ENCODE results near the gene TRMT1L. TPM values are rescaled to one million over a fixed set of nuclear protein-coding genes. Genes with fewer than 3 reads are reported as not detected.

TRMT1L gene
- total RNA-seq, 1 experiment from 2014 or later = 28.3 TPM

DNA sequence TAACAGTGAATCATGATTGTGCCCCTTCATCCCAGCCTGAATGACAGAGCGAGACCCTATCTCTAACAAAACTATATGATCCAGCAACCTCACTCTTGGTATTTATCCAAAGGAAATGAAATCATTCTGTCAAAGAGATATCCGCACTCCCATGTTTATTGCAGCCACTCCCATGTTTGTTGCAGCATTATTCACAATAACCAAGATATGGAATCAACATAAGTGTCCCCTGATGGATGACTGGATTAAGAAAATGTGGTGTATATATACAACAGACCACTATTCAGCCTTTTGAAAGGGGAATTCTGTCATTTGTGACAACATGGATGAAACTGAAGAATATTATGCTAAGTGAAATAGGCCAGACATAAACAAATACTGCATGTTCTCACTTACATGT lies 44.4 kb downstream of the TRMT1L start:
- Histone ChIP-seq H4K20me1 (ENCODE audit: insufficient read depth) (no peaks in the 10 kb centered on the region), H3K79me2 (ENCODE audit: insufficient read depth, low read length) (no peaks in the 10 kb centered on the region), H2AFZ (ENCODE audit: low read depth, low read length, poor library complexity, severe bottlenecking) (no peak overlapping the region), H3K9me2 (ENCODE audit: insufficient read depth) (no peaks in the 10 kb centered on the region), H3K27me3 (ENCODE audit: insufficient read depth, low read length) (no peaks in the 10 kb centered on the region), H3K9me3 (ENCODE audit: control insufficient read depth in 1 of 2, insufficient read depth in 1 of 2, low read depth in 1 of 2, low read length in 2 of 2) (no peaks in the 10 kb centered on the region; a peak in 1 of 4 replicates), H3K4me1 (ENCODE audit: control insufficient read depth in 1 of 2, insufficient read depth in 2 of 2, low read length in 2 of 2) (no peaks in the 10 kb centered on the region), H3K36me3 (ENCODE audit: control insufficient read depth in 1 of 2, insufficient read depth in 2 of 2, low read length in 2 of 2) (no peaks in the 10 kb centered on the region), H3K27ac (ENCODE audit: low read depth, low read length) (no peak overlapping the region), H3K4me3 (replicated peaks in 1 of 2; ENCODE audit: low read depth in 1 of 2, low read length in 2 of 2) (no peak overlapping the region), H3K4me2 (ENCODE audit: low read length) (no peak overlapping the region), H3K9ac (ENCODE audit: low read length) (no peak overlapping the region)
- intact Hi-C loops (cut with micrococcal nuclease) = no loop called here
- BruUV-seq (replicated peaks) = no TSS peak
- ATAC-seq (no peak), DNase-seq (ENCODE audit: low read depth, low spot score) (no peak)
- ChIA-PET CTCF (no interaction called here), POLR2A (no interaction called here), RAD21 (ENCODE audit: low non-redundant PET in 1 of 2, low total read pairs in 2 of 2, uncharacterized antibody in 2 of 2, unreplicated experiment in 2 of 2) (no interaction called here)
- TF ChIP-seq JUND (IDR thresholded peaks at IDR 0.05) (no peak), EZH2phosphoT487 (IDR thresholded peaks at IDR 0.05; ENCODE audit: borderline replicate concordance) (no peak), EGR1 (IDR thresholded peaks at IDR 0.05; ENCODE audit: low read depth) (no peak)

DNA sequence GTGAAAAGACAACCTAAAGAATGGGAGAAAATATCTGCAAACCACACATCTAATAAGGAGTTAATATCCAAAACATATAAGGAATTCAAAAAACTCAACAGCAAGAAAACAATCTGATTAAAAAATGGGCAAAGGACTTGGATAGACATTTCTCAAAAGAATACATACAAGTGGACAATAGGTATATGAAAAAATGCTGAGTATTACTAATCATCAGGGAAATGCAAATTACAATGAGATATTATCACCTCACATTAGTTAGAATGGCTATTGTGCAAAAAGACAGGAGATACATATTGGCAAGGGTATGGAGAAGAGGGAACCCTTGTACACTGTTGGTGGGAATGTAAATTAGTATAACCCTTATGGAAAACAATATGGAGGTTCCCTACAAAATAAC lies 44.9 kb downstream of the TRMT1L start:
- Histone ChIP-seq H3K36me3 (ENCODE audit: control insufficient read depth in 1 of 2, insufficient read depth in 2 of 2, low read length in 2 of 2) (no peaks in the 10 kb centered on the region), H3K4me3 (replicated peaks in 1 of 2; ENCODE audit: low read depth in 1 of 2, low read length in 2 of 2) (no peak overlapping the region), H3K9me2 (ENCODE audit: insufficient read depth) (no peaks in the 10 kb centered on the region), H3K27ac (ENCODE audit: low read depth, low read length) (no peak overlapping the region), H3K79me2 (ENCODE audit: insufficient read depth, low read length) (no peaks in the 10 kb centered on the region), H4K20me1 (ENCODE audit: insufficient read depth) (no peaks in the 10 kb centered on the region), H3K4me2 (ENCODE audit: low read length) (no peak overlapping the region), H3K27me3 (ENCODE audit: insufficient read depth, low read length) (no peaks in the 10 kb centered on the region), H2AFZ (ENCODE audit: low read depth, low read length, poor library complexity, severe bottlenecking) (no peak overlapping the region), H3K9me3 (ENCODE audit: control insufficient read depth in 1 of 2, insufficient read depth in 1 of 2, low read depth in 1 of 2, low read length in 2 of 2) (no peaks in the 10 kb centered on the region; a peak in 1 of 4 replicates), H3K4me1 (ENCODE audit: control insufficient read depth in 1 of 2, insufficient read depth in 2 of 2, low read length in 2 of 2) (no peaks in the 10 kb centered on the region), H3K9ac (ENCODE audit: low read length) (no peak overlapping the region)
- DNase-seq (ENCODE audit: low read depth, low spot score) (no peak), ATAC-seq (no peak)
- ChIA-PET CTCF (no interaction called here), RAD21 (ENCODE audit: low non-redundant PET in 1 of 2, low total read pairs in 2 of 2, uncharacterized antibody in 2 of 2, unreplicated experiment in 2 of 2) (no interaction called here), POLR2A (no interaction called here)
- intact Hi-C loops (cut with micrococcal nuclease) = no loop called here
- no TSS peak for BruUV-seq (replicated peaks)
- TF ChIP-seq TCF7L2 (IDR thresholded peaks at IDR 0.05; ENCODE audit: borderline replicate concordance, extremely low read depth, insufficient read depth, insufficient read length) (no peak), ZFX (IDR thresholded peaks at IDR 0.05) (no peak), ZNF274 (IDR thresholded peaks at IDR 0.05; ENCODE audit: low read depth, low read length) (no peak), JUND (IDR thresholded peaks at IDR 0.05) (no peak), EZH2 (IDR thresholded peaks at IDR 0.05) (no peak), POLR2A (IDR thresholded peaks at IDR 0.05; ENCODE audit: borderline replicate concordance, extremely low read depth, insufficient read depth, insufficient read length) (no peak)
- TF ChIP-seq, protein P1, sequence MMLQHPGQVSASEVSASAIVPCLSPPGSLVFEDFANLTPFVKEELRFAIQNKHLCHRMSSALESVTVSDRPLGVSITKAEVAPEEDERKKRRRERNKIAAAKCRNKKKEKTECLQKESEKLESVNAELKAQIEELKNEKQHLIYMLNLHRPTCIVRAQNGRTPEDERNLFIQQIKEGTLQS (IDR thresholded peaks at IDR 0.05) = no peak
- TF ChIP-seq, protein P2, sequence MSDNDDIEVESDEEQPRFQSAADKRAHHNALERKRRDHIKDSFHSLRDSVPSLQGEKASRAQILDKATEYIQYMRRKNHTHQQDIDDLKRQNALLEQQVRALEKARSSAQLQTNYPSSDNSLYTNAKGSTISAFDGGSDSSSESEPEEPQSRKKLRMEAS (IDR thresholded peaks at IDR 0.05) = no peak
- TF ChIP-seq, protein P3, sequence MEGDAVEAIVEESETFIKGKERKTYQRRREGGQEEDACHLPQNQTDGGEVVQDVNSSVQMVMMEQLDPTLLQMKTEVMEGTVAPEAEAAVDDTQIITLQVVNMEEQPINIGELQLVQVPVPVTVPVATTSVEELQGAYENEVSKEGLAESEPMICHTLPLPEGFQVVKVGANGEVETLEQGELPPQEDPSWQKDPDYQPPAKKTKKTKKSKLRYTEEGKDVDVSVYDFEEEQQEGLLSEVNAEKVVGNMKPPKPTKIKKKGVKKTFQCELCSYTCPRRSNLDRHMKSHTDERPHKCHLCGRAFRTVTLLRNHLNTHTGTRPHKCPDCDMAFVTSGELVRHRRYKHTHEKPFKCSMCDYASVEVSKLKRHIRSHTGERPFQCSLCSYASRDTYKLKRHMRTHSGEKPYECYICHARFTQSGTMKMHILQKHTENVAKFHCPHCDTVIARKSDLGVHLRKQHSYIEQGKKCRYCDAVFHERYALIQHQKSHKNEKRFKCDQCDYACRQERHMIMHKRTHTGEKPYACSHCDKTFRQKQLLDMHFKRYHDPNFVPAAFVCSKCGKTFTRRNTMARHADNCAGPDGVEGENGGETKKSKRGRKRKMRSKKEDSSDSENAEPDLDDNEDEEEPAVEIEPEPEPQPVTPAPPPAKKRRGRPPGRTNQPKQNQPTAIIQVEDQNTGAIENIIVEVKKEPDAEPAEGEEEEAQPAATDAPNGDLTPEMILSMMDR (IDR thresholded peaks at IDR 0.05 in 2 of 3, conservative IDR thresholded peaks at IDR 0.05 in 1 of 3; ENCODE audit: borderline replicate concordance in 1 of 3, insufficient read depth in 1 of 3, low read depth in 2 of 3, low read length in 2 of 3) = no peak
- TF ChIP-seq, protein P4, sequence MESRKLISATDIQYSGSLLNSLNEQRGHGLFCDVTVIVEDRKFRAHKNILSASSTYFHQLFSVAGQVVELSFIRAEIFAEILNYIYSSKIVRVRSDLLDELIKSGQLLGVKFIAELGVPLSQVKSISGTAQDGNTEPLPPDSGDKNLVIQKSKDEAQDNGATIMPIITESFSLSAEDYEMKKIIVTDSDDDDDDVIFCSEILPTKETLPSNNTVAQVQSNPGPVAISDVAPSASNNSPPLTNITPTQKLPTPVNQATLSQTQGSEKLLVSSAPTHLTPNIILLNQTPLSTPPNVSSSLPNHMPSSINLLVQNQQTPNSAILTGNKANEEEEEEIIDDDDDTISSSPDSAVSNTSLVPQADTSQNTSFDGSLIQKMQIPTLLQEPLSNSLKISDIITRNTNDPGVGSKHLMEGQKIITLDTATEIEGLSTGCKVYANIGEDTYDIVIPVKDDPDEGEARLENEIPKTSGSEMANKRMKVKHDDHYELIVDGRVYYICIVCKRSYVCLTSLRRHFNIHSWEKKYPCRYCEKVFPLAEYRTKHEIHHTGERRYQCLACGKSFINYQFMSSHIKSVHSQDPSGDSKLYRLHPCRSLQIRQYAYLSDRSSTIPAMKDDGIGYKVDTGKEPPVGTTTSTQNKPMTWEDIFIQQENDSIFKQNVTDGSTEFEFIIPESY (IDR thresholded peaks at IDR 0.05; ENCODE audit: extremely low read depth, insufficient replicate concordance, low read length) = no peak

All from HCT116 (cell line).